Measurements from ENCODE around the gene C1QTNF12. TPM values are rescaled to one million over a fixed set of nuclear protein-coding genes. Genes with fewer than 3 reads are reported as not detected.

C1QTNF12 gene
- total and polyA plus RNA-seq, 7 donors = 1.9 to 28.7 (median 17.6) TPM; not detected in 2

GRCh38 chr1:1267488-1268283, 21.2 kb upstream of the C1QTNF12 start:
- WGBS, 2 donors = 96% methylated on average over 39 of the region's 39 CpGs
- Histone ChIP-seq H3K9me3 (no peaks in the 10 kb centered on the region), H3K27ac (no peak overlapping the region), H3K36me3 (peaks cover 3 to 43% (median 14%) of the 10 kb centered on the region in 4 donors), H3K4me1 (peaks cover 0 to 53% (median 41%) of the 10 kb centered on the region in 4 donors), H3K27me3 (no peaks in the 10 kb centered on the region), H3K4me3 (no peak overlapping the region)
- no peak for TF ChIP-seq POLR2AphosphoS5 (IDR thresholded peaks at IDR 0.05)
- no peak for TF ChIP-seq CTCF (IDR thresholded peaks at IDR 0.05)
- TF ChIP-seq EP300 (IDR thresholded peaks at IDR 0.05) = no peak
- no peak for TF ChIP-seq POLR2A (IDR thresholded peaks at IDR 0.05)
- DNase-seq = no peak
- intact Hi-C loops (cut with DNase I) = no loop called here

GRCh38 chr1:1264868-1265272, 18.3 kb upstream of the C1QTNF12 start:
- Histone ChIP-seq H3K27me3 (no peaks in the 10 kb centered on the region), H3K36me3 (peaks cover 10 to 71% (median 32%) of the 10 kb centered on the region in 4 donors), H3K9me3 (no peaks in the 10 kb centered on the region), H3K27ac (peak overlapping the region in 3 of 4 donors; percentile 15 to 56 (median 53)), H3K4me1 (peaks cover 0 to 24% (median 13%) of the 10 kb centered on the region in 4 donors), H3K4me3 (no peak overlapping the region)
- 82 to 83% methylated on average over 10 of the region's 10 CpGs for WGBS, 2 donors
- TF ChIP-seq POLR2A (IDR thresholded peaks at IDR 0.05) (no peak), POLR2AphosphoS5 (IDR thresholded peaks at IDR 0.05) (no peak), CTCF (IDR thresholded peaks at IDR 0.05) (no peak), EP300 (IDR thresholded peaks at IDR 0.05) (no peak)
- DNase-seq = no peak
- intact Hi-C loops (cut with DNase I) = no loop called here

- Histone ChIP-seq H3K36me3 (peaks cover 18 to 77% (median 37%) of the 10 kb centered on the region in 4 donors), H3K27me3 (no peaks in the 10 kb centered on the region), H3K9me3 (no peaks in the 10 kb centered on the region), H3K4me1 (peaks cover 0 to 24% (median 9%) of the 10 kb centered on the region in 4 donors), H3K27ac (peak overlapping the region in 1 of 4 donors; percentile 56), H3K4me3 (no peak overlapping the region)
- intact Hi-C loops (cut with DNase I) = no loop called here
- 91% methylated on average over 9 of the region's 9 CpGs for WGBS, 2 donors
- DNase-seq = no peak
- TF ChIP-seq POLR2AphosphoS5 (IDR thresholded peaks at IDR 0.05) (no peak), CTCF (IDR thresholded peaks at IDR 0.05) (no peak), EP300 (IDR thresholded peaks at IDR 0.05) (no peak), POLR2A (IDR thresholded peaks at IDR 0.05) (no peak)
These were observed 17.5 kb upstream of the C1QTNF12 start for GRCh38 chr1:1264026-1264425.

- no peak overlapping the region for H3K4me3 ChIP-seq
- TF ChIP-seq EP300 (IDR thresholded peaks at IDR 0.05) (no peak), POLR2A (IDR thresholded peaks at IDR 0.05) (no peak), CTCF (IDR thresholded peaks at IDR 0.05) (no peak), POLR2AphosphoS5 (IDR thresholded peaks at IDR 0.05) (no peak)
- H3K27ac ChIP-seq = no peak overlapping the region
- no peaks in the 10 kb centered on the region for H3K9me3 ChIP-seq
- H3K27me3 ChIP-seq = no peaks in the 10 kb centered on the region
- intact Hi-C loops (cut with DNase I) = no loop called here
- WGBS, 2 donors = 94 to 96% methylated on average over 8 of the region's 8 CpGs
- no peak for DNase-seq
- peaks cover 21 to 77% (median 40%) of the 10 kb centered on the region in 4 donors for H3K36me3 ChIP-seq
- H3K4me1 ChIP-seq = peaks cover 0 to 17% (median 9%) of the 10 kb centered on the region in 4 donors
These were observed 16.2 kb upstream of the C1QTNF12 start for GRCh38 chr1:1262758-1263157.

Measured in sigmoid colon (tissue), 7 donors.